NCI-H1092 (cell line): ENCODE measurements around the gene HIGD1B.
"Not testable (repeated sequence)": the region's sequence is repeated elsewhere in the genome, so short reads cannot be mapped to it uniquely, and the experiment has no call there.

Experiments used
- DNase-seq: peaks from one replicate; lab custom pipeline; 2025; lab: John Stamatoyannopoulos, UW

HIGD1B gene

DNA sequence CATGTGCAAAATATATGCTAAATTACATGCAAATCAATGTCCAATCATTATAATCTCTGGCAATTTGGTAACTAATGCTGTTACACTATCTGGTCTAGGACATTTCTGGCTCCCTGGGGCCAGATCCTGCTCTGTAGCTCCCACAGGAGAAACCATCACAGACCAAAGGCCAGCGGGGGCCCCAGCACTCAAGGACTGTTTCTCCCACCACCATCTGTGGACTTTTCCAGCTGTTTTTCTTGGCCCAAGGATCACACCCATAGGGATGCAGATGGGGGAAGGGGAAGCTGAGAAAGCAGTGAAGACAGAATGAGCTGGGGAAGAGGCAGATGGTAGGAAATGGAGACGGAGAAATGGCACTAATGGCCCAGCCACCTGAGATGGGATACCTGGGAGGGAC, at the start of gene HIGD1B:
Gene HIGD1B, plus strand, starts transcription at position 298 of the 400 bp plus-strand sequence. CDS start 270 bp downstream, outside the sequence.
- no peak for DNase-seq

DNA sequence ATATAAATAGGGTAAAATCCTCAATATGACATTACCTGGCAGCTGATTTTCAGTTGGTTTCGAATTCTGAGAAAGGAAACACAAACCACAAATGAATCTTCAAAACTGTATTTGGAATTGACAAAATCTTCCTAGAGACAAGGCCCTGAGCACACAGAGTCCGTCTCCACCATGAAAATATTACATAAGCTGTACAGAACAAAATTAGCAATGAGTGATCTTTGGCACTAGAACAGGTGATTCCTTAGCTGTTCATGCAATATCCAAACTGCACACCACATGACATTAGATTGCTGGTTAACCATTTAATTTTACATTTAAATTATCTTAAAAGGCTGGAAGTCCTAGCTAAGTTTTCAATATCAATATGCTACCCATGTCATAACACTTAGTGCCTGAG, 49.3 kb upstream of the HIGD1B start:
- no peak for DNase-seq

DNA sequence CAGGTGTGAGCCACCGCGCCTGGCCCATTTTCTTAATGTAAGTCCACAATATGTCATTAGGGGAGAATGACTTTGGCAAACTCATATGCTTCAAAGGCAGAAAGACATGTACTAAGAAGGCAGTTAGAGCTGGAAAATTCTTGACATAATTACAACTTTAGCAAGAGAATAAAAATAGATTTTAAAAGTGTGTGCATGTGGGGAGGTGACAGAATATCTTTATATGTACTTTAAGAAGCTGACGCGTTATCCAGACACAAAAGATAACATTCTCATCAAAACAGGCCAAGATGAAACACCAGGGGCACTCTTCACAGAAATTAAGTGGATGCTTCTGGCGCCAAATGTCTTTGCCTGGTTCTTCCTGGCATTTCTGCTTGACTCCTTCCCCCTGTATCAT, 45.8 kb upstream of the HIGD1B start:
- DNase-seq: no peak

DNA sequence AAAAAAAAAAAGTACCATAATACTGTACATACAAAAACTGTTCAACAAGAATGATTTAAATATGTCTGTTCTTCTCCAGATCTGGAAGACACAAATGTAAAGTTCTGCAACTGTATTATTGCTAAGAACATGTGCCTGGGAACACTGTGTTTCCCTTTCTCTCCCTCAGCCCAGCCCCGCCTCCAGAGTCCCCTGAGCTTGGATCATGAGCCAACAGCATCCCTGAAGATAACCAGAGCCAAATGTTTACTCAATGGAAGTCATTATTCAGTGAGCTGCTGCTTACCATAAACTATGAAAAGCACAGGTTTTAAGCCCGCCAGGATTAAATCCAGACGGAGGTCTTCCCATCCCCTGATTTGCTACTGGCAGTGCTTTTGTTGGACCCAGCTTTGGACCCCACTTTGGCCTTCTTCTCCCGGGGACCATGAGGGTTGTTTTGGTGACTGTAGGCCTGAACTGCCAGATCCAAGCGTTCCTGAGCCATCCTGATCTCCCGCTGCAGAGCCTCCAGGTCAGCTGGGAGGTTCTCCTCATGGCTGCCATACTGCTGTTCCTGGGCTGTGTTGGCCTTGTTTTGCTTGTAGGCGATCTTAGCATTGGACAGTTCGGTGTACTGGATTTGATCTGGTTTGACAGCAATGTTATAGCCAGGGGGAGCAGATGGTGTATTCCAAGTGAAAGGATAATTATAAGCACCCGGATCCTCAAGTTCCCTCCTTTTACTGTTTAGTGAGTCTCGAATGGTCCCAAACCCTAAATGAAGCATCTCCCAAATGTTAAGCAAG, 43.2 kb upstream of the HIGD1B start:
- DNase-seq: no peak

DNA sequence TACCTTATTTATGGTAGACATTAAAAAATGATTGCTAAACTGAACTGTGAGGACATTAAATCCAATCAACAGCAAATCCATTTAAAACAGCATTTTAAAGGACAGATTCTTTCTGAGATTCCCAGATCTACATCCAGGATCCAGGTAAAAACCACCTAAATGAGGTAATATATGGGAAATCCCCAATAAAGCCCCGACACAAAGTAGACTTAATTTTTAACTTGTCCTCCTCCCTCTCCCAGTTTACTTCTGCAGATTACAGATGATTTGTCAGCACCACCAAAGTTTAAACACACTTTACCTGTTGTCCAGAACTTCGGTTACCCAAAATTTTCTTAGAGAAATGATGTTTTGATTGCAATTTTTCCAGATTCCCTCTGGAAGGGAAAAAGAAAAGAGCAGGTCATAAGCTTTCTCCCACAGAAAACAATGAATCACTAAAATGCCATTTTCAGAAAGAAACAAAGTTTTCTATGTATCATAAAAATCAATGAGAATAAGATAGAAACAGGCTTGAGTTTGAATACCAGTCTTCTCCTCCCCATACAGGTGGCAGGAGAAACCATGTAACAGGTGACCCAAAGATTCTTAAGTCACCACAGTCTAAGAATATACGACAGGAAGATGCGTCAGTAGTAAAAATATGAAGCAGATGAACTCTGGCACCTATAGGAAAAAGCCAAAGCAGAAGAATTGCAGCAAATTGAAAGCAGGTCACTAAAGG, 40.4 kb upstream of the HIGD1B start:
- no peak for DNase-seq

DNA sequence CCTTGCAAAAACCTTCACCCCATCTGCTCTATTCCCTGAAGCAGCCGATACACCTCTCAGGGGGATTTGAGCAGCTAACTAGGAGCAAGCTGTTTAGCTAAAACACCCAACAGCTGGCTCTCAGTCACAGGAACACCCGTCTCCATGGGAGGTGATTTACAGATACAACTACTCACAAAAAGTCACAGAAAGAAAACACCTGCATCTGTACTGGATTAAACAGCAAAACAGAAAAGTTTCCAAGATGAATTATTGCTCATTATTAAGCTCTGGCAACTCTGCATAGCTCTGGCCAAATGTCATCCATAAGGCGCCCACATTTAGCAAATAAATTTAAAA, 39.9 kb upstream of the HIGD1B start:
- no peak for DNase-seq

DNA sequence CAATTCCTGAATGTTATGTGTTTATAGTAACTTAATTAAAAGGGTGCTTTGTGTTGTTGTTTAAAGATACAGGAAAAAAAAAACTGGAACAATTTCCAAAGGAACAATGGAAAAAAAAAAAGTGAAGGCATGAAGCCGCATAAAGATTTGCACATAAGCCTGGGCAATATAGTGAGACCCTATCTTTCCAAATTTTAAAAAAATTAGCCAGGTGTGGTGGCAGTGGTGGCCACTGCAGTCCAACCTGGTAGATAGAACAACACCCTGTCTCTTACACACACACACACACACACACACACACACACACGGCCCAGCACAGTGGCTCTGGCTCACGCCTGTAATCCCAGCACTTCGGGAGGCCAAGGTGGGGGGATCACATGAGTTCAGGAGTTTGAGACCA, 39.5 kb upstream of the HIGD1B start:
- no peak for DNase-seq

DNA sequence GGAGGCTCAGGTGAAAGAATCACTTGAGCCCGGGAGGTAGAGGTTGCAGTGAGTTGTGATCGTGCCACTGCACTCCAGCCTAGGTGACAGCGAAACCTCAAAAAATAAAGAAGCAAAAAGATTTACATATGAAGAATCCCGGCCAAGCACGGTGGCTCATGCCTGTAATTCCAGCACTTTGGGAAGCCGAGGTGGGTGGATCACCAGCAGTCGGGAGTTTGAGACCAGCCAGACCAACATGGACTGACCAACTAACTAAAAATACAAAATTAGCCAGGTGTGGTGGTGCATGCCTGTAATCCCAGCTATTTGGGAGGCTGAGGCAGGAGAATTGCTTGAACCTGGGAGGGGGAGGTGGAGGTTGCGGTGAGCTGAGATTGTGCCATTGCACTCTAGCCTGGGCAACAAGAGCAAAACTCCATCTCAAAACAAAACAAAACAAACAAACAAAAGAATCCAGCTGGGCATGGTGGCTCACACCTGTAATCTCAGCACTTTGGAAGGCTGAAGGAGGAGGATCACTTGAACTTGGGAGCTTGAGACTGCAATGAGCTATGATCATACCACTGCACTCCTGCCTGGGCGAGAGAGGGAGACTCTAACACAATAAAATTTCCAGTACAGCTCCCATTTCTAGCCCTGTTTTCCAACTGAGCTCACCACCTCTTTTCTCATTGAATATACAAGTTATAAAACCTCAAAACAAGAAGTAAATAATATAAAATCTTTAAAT, 38.9 kb upstream of the HIGD1B start:
- not testable (repeated sequence) for DNase-seq

DNA sequence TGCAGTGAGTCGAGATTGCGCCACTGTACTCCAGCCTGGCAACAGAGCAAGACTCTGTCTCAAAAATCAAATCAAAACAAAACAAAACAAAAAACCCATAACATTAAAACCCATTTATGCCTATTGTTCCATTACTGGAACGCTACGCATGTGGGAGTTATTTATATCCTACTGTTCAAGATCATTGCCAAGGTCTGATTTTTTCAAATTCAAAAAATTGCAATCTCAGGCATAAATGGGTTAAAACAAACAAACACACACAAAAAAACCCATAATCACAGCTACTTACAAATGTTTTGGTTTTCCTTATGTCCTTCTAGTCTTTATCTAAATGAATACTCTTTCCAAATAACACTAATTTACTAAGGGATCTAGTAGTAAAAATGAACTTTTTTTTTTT, 35.4 kb upstream of the HIGD1B start:
- DNase-seq: no peak

DNA sequence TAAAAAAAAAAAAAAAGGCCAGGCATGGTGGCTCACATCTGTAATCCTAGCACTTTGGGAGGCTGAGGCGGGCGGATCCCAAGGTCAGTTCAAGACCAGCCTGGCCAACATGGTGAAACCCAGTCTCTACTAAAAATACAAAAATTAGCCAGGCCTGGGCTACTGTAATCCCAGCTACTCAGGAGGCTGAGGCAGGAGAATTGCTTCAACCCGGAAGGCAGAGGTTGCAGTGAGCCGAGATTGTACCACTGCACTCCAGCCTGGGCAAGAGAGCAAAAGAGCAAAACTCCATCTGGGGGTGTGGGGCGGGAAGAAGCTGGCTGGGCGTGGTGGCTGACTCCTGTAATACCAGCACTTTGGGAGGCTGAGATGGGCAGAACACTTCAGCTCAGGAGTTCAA, 29.2 kb upstream of the HIGD1B start:
- not testable (repeated sequence) for DNase-seq

DNA sequence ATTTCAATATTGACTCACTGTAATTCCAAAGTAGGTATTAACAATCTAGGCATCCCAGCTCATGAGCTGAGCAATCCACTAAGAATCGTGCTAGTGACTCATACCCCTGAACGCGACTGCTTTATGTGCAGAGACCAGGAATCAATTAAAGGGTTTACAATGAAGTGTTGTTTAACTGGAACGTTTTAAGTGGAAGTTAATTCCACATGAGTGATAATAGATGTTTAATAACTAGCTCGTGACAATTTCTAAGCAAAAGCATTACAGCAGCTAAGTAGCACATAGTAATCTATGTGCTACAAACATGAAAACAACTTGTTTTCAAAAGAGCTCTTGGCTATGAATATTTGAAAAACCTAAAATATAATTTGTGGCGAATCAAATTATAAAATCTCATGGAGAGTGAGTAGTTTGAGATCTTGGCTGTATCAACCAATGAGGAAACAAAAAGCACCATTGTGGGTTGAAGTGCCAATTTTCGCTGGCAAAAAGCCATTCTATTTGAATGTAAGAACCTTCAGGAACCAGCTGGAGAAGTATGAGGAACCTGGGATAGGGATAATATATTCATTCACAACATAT, 27.0 kb upstream of the HIGD1B start:
- DNase-seq: peak; percentile 79

DNA sequence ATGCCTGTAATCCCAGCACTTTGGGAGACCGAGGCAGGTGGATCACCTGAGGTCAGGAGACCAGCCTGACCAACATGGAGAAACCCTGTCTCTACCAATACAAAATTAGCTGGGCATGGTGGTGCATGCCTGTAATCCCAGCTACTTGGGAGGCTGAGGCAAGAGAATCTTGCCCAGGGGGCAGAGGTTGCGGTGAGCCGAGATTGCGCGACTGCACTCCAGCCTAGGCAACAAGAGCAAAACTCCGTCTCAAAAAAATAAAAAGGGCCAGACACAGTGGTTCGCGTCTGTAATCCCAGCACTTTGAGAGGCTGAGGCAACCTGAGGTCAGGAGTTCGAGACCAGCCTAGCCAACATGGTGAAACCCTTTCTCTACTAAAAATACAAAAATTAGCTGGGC, 22.4 kb upstream of the HIGD1B start:
- not testable (repeated sequence) for DNase-seq

DNA sequence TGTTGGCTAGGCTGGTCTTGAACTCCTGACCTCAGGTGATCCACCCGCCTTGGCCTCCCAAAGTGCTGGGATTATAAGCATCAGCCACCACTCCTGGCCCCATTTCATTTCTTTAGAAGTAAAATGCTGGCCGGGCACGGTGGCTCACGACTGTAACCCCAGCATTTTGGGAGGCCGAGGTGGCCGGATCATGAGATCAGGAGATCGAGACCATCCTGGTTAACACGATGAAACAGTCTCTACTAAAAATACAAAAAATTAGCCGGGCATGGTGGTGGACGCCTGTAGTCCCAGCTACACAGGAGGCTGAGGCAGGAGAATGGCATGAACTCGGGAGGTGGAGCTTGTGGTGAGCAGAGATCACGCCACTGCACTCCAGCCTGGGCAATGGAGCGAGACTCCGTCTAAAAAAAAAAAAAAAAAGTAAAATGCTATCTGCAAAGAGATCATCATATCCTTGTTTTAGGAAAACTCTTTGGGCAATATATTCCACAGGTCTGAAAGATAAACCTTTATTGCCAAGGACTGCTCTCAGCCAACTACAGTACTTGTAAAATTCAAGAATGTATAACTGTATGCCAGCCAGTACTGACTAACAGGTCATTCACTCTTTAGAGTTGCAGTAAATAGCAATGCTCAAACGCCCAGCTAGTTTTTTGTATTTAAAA, 21.4 kb upstream of the HIGD1B start:
- no peak for DNase-seq

DNA sequence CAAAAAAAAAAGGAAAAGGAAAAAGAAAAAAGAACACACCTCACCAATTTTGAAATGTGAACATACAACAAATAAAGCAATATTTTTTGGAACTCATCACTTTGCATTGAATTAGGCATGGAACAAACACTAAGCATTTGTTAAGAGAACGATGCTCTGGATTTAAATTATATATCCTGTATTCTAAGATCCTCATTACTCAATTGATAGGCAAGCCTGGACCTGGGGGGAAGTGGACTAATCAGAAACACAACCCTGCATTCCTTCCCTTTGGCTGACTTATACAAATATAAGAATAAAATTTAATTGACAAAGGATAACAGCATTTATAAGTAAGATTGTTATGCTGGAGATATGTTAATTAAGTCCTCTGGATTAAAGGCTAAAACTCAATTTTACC, 19.8 kb upstream of the HIGD1B start:
- no peak for DNase-seq

DNA sequence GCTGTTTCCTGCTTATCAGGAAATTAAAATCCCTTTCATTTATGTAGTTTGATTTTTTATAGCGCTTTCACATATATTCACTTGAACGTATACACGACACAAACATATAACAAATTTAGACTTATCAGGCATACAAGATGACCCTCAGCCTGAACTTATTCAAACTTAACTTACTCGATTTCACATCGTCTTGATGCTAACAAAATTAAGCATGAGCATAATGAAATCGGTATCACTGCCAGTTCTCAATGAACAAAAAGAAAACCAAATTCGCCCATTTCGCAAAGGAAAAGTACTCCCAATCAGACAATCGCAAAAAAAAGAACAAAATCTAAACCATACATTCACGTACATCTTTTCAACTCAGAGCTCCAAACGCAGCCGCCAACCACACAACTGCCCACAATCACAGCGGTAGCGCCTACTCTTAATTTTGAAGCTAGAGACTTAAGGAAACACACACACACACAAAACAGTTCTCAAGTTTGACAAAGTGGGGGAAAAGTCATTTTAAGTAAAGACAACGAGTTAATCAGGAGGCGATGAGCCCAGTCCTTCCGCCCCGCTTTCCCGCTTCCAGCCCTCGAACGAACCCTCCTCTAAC, 18.7 kb upstream of the HIGD1B start:
- no peak for DNase-seq

DNA sequence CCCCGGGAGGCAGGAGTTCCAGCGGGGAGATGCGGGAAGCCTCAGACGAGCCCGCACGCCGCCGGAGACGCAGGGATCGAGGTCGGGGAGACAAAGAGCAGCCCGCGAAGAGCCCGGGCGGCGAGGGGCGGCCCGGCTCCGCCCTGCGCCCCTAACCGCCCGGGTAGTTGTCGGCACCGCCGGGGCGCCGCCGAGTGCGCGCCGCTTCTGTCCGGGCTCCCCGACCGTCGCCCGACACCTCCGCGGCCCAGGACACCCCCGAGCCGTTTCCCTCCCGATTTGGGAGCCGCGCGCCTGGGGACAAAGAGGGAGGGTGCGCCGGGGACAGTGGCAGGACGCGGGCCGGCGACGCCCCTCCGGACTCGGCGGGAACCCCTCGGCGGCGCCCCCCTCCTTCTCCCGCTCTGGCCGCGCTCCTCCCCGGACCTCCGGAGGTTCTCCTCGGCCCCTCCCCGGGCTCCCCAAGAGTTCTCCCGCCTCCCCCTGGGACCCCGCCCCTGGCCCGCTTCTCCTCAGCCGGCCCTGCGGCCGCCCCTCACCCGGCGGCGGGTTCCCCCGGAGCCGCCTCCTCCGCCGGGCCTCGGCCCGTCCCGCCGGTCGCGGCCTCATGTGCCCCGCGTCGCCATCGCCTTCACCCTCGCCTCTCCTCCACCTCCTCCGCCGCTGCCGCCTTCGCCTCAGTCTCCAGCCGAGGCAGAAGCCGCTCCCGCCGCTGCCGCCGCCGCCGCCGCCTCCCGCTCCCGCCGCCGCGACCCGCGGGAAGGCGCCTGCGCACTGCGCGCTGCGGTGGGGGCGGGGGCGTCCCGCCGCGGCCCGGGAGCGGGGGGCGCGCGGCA, 17.9 kb upstream of the HIGD1B start, which contains the start of gene GJC1:
Gene GJC1, minus strand, starts transcription at position 765 of the 836 bp plus-strand sequence. CDS start 24,470 bp downstream, outside the sequence.
- DNase-seq: no peak

DNA sequence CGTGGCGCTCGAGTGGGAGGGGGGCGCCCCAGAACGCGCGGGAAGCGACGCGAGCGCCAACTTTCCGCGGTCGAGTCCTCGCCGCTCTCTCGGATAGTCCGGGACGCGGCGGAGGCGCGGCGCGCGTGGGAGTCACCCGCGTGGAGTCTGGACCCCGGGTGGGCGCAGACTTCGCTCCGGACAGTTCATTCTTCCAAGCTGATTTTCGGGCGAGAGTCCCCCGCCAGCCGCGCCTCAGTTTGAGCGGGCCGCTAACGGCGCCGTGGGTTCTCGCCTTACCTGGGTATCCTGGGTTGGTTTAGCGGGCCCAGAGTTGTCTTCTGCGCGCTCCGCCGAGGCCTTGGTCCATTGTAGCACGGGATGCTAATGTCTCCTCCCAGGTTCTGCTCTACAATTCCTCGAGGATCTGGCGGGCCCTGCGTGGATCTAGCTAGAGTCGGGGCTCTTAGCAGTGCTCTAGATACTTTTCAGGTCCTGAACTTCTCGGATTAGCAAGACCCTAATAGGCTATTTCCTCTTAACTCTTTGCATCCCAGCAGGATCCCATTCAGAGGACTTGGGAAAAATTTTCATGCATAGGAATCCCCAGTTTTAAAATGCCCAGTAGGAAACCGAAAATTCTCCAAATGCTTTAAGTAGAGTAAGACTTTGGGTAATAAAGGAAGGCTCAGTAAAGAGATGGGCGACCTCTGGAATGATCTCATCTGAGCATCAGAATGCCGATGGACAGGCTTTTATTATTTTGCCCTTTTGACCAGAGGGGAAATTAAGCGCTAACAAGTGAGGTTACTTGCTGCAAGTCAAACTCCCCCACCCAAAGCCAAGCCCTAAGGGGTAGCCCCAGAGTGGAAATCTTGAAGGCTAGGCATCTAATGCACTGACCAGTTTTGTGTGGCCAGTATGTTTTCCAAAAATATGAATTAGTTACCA, 17.1 kb upstream of the HIGD1B start:
- no peak for DNase-seq

DNA sequence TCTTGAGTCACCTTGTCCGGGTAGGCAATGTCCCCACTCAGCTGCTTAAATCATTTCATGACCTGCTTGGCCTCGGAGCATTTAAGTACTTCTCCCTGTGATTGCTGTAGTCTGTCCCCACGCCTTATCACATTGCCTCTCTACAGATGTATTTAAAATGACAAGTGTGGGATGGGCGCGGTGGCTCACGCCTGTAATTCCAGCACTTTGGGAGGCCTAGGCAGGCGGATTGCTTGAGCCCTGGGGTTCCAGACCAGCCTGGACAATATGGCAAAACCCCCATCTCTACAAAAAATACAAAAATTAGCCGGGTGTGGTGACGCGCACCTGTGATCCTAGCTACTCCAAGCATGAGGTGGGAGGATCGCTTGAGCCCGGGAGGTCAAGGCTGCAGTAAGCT, 16.3 kb upstream of the HIGD1B start:
- no peak for DNase-seq

DNA sequence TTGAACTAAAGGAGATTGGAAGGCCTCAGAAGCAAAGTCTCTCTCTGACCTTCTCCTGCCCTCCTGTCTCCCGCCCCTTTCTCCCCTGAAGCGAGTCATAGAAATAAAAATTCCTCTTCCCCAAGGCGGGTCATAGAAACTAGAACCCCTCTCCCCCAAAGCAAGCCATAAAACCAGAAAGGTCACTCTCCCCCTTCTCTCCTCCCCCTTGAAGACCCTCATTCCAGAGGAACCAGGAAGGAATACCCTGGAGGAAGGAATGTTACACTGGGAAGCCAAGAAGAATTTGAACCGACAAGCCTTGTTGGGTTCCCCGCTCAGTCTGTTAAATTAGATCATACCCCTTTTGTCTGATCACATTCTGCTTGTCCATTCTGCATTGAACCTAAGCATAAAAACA, 14.9 kb upstream of the HIGD1B start:
- no peak for DNase-seq
